SU-DHL-6 (cell line): ENCODE data around the gene PTGIS.

Source experiments
- CTCF ChIP-seq: fragments of 200-600 bp; sonication (generic); IDR thresholded peaks from one replicate; pipeline ENCODE4 v1.5.1; 2017; ENCODE audit warnings: antibody characterized with exemption, mild to moderate bottlenecking, low read length, moderate library complexity; ENCODE audit not compliant: insufficient read depth, poor library complexity, severe bottlenecking
- EZH2phosphoT487 ChIP-seq: fragments of 200-600 bp; sonication (generic), shearing (Covaris generic); conservative IDR thresholded peaks from 2 replicates; pipeline ENCODE4 v1.6.1; 2018; ENCODE audit warnings: mild to moderate bottlenecking, antibody characterized with exemption, low read length, moderate library complexity, mixed read lengths

GRCh38 chr20:49497398-49497669 lies 70.6 kb downstream of the PTGIS start:
- TF ChIP-seq CTCF: no peak
- TF ChIP-seq EZH2phosphoT487: no peak
